Liver (tissue), 9 donors: ENCODE data around the gene PLN. TPM values are rescaled to one million over a fixed set of nuclear protein-coding genes. Genes with fewer than 3 reads are reported as not detected.

ENCODE experiments used
- DNase-seq: peaks from one replicate; pipeline ENCODE4 v3.0.0-alpha.2; 2017; ENCODE audit warnings: low spot score
- H3K27ac ChIP-seq, 2 donors: one replicate each; pipeline ENCODE4 v1.7.0; 2013; ENCODE audit warnings: inconsistent platforms in 2 of 2, low read length in 2 of 2, control low read depth in 1 of 2, low read depth in 1 of 2, mild to moderate bottlenecking in 1 of 2
- H3K27me3 ChIP-seq, 4 donors: one replicate each; pipeline versions ENCODE4 v1.6.1 to v1.7.0; 2013; ENCODE audit warnings: low read length in 3 of 4, inconsistent platforms in 1 of 4, mild to moderate bottlenecking in 1 of 4, moderate library complexity in 1 of 4; ENCODE audit not compliant: control insufficient read depth in 4 of 4, insufficient read depth in 4 of 4
- H3K36me3 ChIP-seq, 4 donors: one replicate each; pipeline versions ENCODE4 v1.6.1 to v1.7.0; 2013; ENCODE audit warnings: low read length in 3 of 4, mild to moderate bottlenecking in 3 of 4, low read depth in 1 of 4, moderate library complexity in 1 of 4; ENCODE audit not compliant: control insufficient read depth in 4 of 4, insufficient read depth in 3 of 4
- H3K4me1 ChIP-seq, 4 donors: one replicate each; pipeline versions ENCODE4 v1.6.1 to v1.7.0; 2013; ENCODE audit warnings: low read length in 3 of 4, mild to moderate bottlenecking in 3 of 4, moderate library complexity in 1 of 4; ENCODE audit not compliant: control insufficient read depth in 4 of 4, insufficient read depth in 4 of 4
- H3K4me3 ChIP-seq, 3 donors: one replicate each; pipeline versions ENCODE4 v1.6.1 to v1.7.0; 2013; ENCODE audit warnings: low read length in 3 of 3, control low read depth in 1 of 3, low read depth in 1 of 3, mild to moderate bottlenecking in 1 of 3
- H3K9ac ChIP-seq, 2 donors: one replicate each; pipeline ENCODE4 v1.7.0; 2013; ENCODE audit warnings: low read length in 2 of 2, mild to moderate bottlenecking in 2 of 2, moderate library complexity in 2 of 2, control low read depth in 1 of 2, low read depth in 1 of 2
- H3K9me3 ChIP-seq, 4 donors: one replicate each; pipeline versions ENCODE4 v1.6.1 to v1.7.0; 2013; ENCODE audit warnings: low read length in 3 of 4; ENCODE audit not compliant: control insufficient read depth in 4 of 4
- EGR1 ChIP-seq, 2 donors: IDR thresholded peaks; 2 replicates each; pipeline ENCODE4 v1.6.1; 2016 to 2018; ENCODE audit warnings: antibody characterized with exemption in 2 of 2, low read depth in 2 of 2
- FOXA1 ChIP-seq: IDR thresholded peaks from 2 replicates; pipeline ENCODE4 v1.6.1; 2016; ENCODE audit warnings: antibody characterized with exemption
- FOXA2 ChIP-seq: IDR thresholded peaks from 2 replicates; pipeline ENCODE4 v1.6.1; 2016; ENCODE audit warnings: antibody characterized with exemption
- GABPA ChIP-seq, 2 donors: IDR thresholded peaks in 1 of 2; conservative IDR thresholded peaks in 1 of 2; 2 replicates each; pipeline ENCODE4 v1.6.1; 2016; ENCODE audit warnings: antibody characterized with exemption in 2 of 2, mild to moderate bottlenecking in 1 of 2, moderate library complexity in 1 of 2
- HNF4A ChIP-seq, 2 donors: conservative IDR thresholded peaks; 2 replicates each; pipeline ENCODE4 v1.6.1; 2016; ENCODE audit warnings: antibody characterized with exemption in 2 of 2, mild to moderate bottlenecking in 2 of 2
- HNF4G ChIP-seq: IDR thresholded peaks from 2 replicates; pipeline ENCODE4 v1.6.1; 2016; ENCODE audit warnings: antibody characterized with exemption
- JUND ChIP-seq, 2 donors: IDR thresholded peaks; 2 replicates each; pipeline ENCODE4 v1.6.1; 2016; ENCODE audit warnings: antibody characterized with exemption in 2 of 2
- NR2F2 ChIP-seq: IDR thresholded peaks from 2 replicates; pipeline ENCODE4 v1.6.1; 2016; ENCODE audit warnings: antibody characterized with exemption
- RAD21 ChIP-seq, 2 donors: IDR thresholded peaks; 2 replicates each; pipeline ENCODE4 v1.6.1; 2016; ENCODE audit warnings: antibody characterized with exemption in 2 of 2, mild to moderate bottlenecking in 2 of 2
- RXRA ChIP-seq, 2 donors: IDR thresholded peaks; 2 replicates each; pipeline ENCODE4 v1.6.1; 2017 to 2018; ENCODE audit warnings: antibody characterized with exemption in 2 of 2, mild to moderate bottlenecking in 1 of 2
- SP1 ChIP-seq: IDR thresholded peaks from 2 replicates; pipeline ENCODE4 v1.6.1; 2018; ENCODE audit warnings: antibody characterized with exemption, mild to moderate bottlenecking
- TAF1 ChIP-seq: conservative IDR thresholded peaks from 2 replicates; pipeline ENCODE4 v1.6.1; 2016; ENCODE audit warnings: antibody characterized with exemption, mild to moderate bottlenecking
- YY1 ChIP-seq: IDR thresholded peaks from 2 replicates; pipeline ENCODE4 v1.6.1; 2016; ENCODE audit warnings: antibody characterized with exemption, mild to moderate bottlenecking
- WGBS: extraction: QIAGEN DNeasy Blood & Tissue Kit; methylation state at CpG from one replicate; pipeline ENCODE4 v1.1.7; 2013; 5-methylcytosine and 5-hydroxymethylcytosine counted together
- polyA plus RNA-seq, 2 donors: library from polyadenylated mRNA; stranded (reverse) in 1 of 2; unstranded in 1 of 2; fragments of 200-250 nt in 1 of 2; fragments of >200 nt in 1 of 2; fragmentation: Nextera tagmentation in 1 of 2; extraction: Ambion mirVana in 1 of 2; gene quantifications; one replicate each; pipeline versions ENCODE4 v1.2.1 to v1.2.3, GENCODE V29; 2013 to 2015
- total RNA-seq, 2 donors: library from RNA; depleted of rRNA; stranded (reverse); fragments of >200 nt; gene quantifications; one replicate each; pipeline ENCODE4 v1.2.3, GENCODE V29; 2014
- TF ChIP-seq, protein P1 (sequence below): IDR thresholded peaks from 2 replicates; pipeline ENCODE4 v1.6.1; 2016; ENCODE audit warnings: antibody characterized with exemption
- TF ChIP-seq, protein P2 (sequence below): IDR thresholded peaks from 2 replicates; pipeline ENCODE4 v1.6.1; 2016; ENCODE audit warnings: antibody characterized with exemption
- TF ChIP-seq, protein P3 (sequence below): IDR thresholded peaks from 2 replicates; pipeline ENCODE4 v1.6.1; 2016; ENCODE audit warnings: antibody characterized with exemption
- TF ChIP-seq, protein P4 (sequence below): fragments of 150-350 bp; IDR thresholded peaks from 2 replicates; pipeline ENCODE4 v1.5.1; 2017; ENCODE audit warnings: improper control_type of control experiment, low read depth, low read length; ENCODE audit not compliant: missing input control
- TF ChIP-seq, protein P5 (sequence below): IDR thresholded peaks from 2 replicates; pipeline ENCODE4 v1.6.1; 2016; ENCODE audit warnings: antibody characterized with exemption, mild to moderate bottlenecking
- donor health status: healthy.
- donor health status: healthy.
- donor health status: healthy.
- donor health status: healthy.
- donor health status: healthy.

The PLN gene
- total and polyA plus RNA-seq, 4 donors, result 0.14 to 1.3 (median 0.44) TPM

DNA sequence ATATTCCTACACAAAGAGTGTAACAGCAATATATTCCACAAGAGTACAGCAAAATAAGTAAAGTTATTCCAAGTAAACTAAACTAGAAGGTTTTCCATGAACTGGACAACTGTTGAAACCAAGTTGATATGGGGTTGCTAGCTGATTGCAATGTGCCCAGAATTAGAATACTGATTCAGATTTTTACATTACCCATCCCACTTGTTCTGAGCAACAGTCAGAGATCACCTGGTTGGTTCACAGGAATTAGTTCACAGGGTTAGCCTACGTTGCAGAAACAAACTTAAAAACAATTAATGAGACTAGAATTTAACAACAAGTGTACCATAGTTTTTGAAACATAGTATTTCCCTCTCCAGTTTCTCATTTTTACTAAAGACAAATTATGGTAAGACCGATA lies 54.2 kb downstream of the PLN start:
- Histone ChIP-seq H3K4me3 (no peak overlapping the region), H3K36me3 (no peaks in the 10 kb centered on the region), H3K9ac (no peak overlapping the region), H3K27ac (no peak overlapping the region), H3K4me1 (no peaks in the 10 kb centered on the region), H3K27me3 (no peaks in the 10 kb centered on the region), H3K9me3 (no peaks in the 10 kb centered on the region)
- TF ChIP-seq NR2F2 (no peak), RAD21 (IDR thresholded peaks at IDR 0.05) (no peak), HNF4A (conservative IDR thresholded peaks at IDR 0.05) (no peak), RXRA (IDR thresholded peaks at IDR 0.05) (no peak)
- WGBS, result 73% methylated on average over 2 of the region's 2 CpGs
- no peak for DNase-seq

DNA sequence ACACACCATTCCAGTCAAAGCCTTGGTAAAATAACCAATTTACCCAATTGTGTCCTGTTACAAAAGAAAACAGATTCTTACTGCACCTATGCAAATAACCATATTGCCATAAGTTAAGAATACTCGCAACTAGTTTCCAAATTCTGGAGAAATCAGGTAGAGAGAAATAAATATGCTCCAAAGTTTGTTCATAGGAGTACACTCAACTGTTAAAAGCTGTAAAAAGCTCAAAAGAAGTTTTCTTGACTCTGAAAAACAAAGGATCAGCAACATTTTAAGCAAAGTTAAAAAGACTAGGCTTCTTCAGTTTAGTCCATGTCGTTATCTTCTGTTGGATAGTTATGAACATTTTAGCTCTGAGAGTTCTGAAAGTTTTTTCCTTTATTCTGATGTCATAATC lies 55.3 kb downstream of the PLN start:
- H3K9ac ChIP-seq, result no peak overlapping the region
- TF ChIP-seq HNF4G (no peak), RXRA (IDR thresholded peaks at IDR 0.05) (no peak), NR2F2 (no peak), TAF1 (no peak), YY1 (no peak), GABPA (IDR thresholded peaks at IDR 0.05 in 1 of 2, conservative IDR thresholded peaks at IDR 0.05 in 1 of 2) (no peak), JUND (IDR thresholded peaks at IDR 0.05) (no peak), FOXA2 (no peak), HNF4A (conservative IDR thresholded peaks at IDR 0.05) (no peak), RAD21 (IDR thresholded peaks at IDR 0.05) (no peak), SP1 (no peak), FOXA1 (no peak), EGR1 (IDR thresholded peaks at IDR 0.05; ENCODE audit: low read depth in 2 of 2) (no peak)
- TF ChIP-seq, protein P1, sequence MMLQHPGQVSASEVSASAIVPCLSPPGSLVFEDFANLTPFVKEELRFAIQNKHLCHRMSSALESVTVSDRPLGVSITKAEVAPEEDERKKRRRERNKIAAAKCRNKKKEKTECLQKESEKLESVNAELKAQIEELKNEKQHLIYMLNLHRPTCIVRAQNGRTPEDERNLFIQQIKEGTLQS, result no peak
- TF ChIP-seq, protein P2, sequence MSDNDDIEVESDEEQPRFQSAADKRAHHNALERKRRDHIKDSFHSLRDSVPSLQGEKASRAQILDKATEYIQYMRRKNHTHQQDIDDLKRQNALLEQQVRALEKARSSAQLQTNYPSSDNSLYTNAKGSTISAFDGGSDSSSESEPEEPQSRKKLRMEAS, result no peak
- TF ChIP-seq, protein P3, sequence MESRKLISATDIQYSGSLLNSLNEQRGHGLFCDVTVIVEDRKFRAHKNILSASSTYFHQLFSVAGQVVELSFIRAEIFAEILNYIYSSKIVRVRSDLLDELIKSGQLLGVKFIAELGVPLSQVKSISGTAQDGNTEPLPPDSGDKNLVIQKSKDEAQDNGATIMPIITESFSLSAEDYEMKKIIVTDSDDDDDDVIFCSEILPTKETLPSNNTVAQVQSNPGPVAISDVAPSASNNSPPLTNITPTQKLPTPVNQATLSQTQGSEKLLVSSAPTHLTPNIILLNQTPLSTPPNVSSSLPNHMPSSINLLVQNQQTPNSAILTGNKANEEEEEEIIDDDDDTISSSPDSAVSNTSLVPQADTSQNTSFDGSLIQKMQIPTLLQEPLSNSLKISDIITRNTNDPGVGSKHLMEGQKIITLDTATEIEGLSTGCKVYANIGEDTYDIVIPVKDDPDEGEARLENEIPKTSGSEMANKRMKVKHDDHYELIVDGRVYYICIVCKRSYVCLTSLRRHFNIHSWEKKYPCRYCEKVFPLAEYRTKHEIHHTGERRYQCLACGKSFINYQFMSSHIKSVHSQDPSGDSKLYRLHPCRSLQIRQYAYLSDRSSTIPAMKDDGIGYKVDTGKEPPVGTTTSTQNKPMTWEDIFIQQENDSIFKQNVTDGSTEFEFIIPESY, result no peak
- TF ChIP-seq, protein P4, sequence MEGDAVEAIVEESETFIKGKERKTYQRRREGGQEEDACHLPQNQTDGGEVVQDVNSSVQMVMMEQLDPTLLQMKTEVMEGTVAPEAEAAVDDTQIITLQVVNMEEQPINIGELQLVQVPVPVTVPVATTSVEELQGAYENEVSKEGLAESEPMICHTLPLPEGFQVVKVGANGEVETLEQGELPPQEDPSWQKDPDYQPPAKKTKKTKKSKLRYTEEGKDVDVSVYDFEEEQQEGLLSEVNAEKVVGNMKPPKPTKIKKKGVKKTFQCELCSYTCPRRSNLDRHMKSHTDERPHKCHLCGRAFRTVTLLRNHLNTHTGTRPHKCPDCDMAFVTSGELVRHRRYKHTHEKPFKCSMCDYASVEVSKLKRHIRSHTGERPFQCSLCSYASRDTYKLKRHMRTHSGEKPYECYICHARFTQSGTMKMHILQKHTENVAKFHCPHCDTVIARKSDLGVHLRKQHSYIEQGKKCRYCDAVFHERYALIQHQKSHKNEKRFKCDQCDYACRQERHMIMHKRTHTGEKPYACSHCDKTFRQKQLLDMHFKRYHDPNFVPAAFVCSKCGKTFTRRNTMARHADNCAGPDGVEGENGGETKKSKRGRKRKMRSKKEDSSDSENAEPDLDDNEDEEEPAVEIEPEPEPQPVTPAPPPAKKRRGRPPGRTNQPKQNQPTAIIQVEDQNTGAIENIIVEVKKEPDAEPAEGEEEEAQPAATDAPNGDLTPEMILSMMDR, result no peak
- TF ChIP-seq, protein P5, sequence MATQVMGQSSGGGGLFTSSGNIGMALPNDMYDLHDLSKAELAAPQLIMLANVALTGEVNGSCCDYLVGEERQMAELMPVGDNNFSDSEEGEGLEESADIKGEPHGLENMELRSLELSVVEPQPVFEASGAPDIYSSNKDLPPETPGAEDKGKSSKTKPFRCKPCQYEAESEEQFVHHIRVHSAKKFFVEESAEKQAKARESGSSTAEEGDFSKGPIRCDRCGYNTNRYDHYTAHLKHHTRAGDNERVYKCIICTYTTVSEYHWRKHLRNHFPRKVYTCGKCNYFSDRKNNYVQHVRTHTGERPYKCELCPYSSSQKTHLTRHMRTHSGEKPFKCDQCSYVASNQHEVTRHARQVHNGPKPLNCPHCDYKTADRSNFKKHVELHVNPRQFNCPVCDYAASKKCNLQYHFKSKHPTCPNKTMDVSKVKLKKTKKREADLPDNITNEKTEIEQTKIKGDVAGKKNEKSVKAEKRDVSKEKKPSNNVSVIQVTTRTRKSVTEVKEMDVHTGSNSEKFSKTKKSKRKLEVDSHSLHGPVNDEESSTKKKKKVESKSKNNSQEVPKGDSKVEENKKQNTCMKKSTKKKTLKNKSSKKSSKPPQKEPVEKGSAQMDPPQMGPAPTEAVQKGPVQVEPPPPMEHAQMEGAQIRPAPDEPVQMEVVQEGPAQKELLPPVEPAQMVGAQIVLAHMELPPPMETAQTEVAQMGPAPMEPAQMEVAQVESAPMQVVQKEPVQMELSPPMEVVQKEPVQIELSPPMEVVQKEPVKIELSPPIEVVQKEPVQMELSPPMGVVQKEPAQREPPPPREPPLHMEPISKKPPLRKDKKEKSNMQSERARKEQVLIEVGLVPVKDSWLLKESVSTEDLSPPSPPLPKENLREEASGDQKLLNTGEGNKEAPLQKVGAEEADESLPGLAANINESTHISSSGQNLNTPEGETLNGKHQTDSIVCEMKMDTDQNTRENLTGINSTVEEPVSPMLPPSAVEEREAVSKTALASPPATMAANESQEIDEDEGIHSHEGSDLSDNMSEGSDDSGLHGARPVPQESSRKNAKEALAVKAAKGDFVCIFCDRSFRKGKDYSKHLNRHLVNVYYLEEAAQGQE, result no peak
- H3K4me3 ChIP-seq, result no peak overlapping the region
- WGBS, result 96% methylated on average over 2 of the region's 2 CpGs
- H3K27me3 ChIP-seq, result no peaks in the 10 kb centered on the region
- no peaks in the 10 kb centered on the region for H3K4me1 ChIP-seq
- no peaks in the 10 kb centered on the region for H3K9me3 ChIP-seq
- DNase-seq, result no peak
- no peaks in the 10 kb centered on the region for H3K36me3 ChIP-seq
- no peak overlapping the region for H3K27ac ChIP-seq
